ENCODE measurements around the gene ANKRD44. TPM values are rescaled to one million over a fixed set of nuclear protein-coding genes. Genes with fewer than 3 reads are reported as not detected.
A peak's percentile ranks its signal among the peaks of the same experiment; 100 is the strongest.

Gene ANKRD44
- total RNA-seq, 2 donors from 2014 or later = 131 to 154 TPM

DNA sequence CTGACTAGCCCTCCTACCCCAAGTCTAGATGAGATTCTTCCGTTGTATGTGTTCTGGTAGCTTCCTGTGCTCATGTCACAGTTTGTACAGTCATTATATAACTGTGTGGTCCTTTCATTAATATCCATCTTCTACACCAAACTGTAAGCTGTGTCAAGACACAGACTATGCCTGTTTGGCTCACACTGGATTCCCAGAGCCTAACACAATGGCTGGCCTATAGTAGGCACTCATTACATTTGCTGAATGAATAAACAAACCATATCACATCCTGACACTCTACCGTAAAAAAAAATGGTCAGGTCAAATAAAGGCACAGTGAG, 72.6 kb downstream of the ANKRD44 start:
- H3K4me3 Mint-ChIP-seq = peak overlapping the region; percentile 84
- H3K4me1 Mint-ChIP-seq = peaks cover 59% of the 10 kb centered on the region
- ATAC-seq (replicated peaks) = peak; percentile 68
- peak overlapping the region; percentile 83 for H3K27ac Mint-ChIP-seq
- H3K36me3 Mint-ChIP-seq (ENCODE audit: low read depth) = peaks cover 17% of the 10 kb centered on the region
- no peaks in the 10 kb centered on the region for H3K27me3 Mint-ChIP-seq
- no peaks in the 10 kb centered on the region for H3K9me3 Mint-ChIP-seq

DNA sequence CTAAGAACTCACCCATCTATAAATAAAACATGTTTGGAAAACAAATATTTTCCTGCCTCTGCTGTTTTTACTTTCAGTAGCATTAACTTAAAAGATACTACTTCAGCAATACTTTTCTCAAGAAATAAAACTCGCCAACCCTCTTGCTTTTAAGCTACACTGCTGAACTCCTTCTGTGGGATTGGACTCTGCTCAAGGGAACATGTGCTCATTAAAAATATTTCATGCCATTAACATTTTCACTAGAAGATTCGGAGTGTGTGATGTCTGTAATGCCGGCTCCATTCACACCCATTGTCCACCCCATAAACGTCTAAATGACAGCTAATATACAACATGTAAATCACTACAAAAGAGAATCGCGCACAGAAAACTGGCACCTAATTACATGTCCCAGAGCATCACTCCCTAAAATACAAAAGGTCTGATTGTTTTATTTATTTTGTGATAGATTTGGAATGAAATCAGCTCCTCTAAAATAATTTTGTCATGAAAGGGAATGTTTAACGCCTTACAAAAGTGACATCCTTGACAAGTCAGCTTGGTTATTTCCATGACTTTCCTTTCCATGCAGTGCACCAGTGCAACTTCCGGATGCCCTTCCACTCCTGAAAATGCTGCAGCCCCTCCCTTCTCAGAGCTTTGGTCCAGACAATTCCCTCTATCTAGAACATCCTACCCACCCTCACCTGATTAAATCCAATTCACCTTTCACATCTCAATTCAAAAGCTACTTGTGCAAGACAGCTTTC, 73.1 kb downstream of the ANKRD44 start:
- peak overlapping the region; percentile 84 for H3K4me3 Mint-ChIP-seq
- H3K4me1 Mint-ChIP-seq = peaks cover 60% of the 10 kb centered on the region
- peak; percentile 1 for ATAC-seq (replicated peaks)
- no peaks in the 10 kb centered on the region for H3K27me3 Mint-ChIP-seq
- H3K9me3 Mint-ChIP-seq = no peaks in the 10 kb centered on the region
- H3K27ac Mint-ChIP-seq = peak overlapping the region; percentile 83
- peaks cover 17% of the 10 kb centered on the region for H3K36me3 Mint-ChIP-seq (ENCODE audit: low read depth)

DNA sequence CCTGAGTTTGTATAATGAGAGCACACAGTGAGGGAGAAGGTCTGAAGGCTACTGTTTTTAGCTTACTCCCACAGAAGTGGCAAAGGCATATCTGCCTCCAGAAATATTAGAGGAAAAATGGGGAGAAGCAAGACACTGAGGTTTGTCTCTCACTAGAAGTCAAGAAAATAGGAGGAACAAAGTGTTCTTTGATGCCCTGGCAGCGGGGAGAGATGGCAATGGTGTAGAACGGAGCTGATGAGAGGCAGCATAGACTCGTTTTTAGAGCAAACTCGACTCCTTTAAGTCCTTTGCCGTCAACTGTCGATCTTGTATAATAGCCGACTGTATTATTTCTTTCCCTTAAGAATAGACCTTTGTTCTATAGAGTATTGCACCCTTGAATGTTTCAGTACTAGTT, 73.8 kb downstream of the ANKRD44 start:
- Mint-ChIP-seq H3K27me3 (no peaks in the 10 kb centered on the region), H3K27ac (peak overlapping the region; percentile 83), H3K36me3 (ENCODE audit: low read depth) (peaks cover 17% of the 10 kb centered on the region), H3K4me3 (peak overlapping the region; percentile 84), H3K4me1 (peaks cover 59% of the 10 kb centered on the region), H3K9me3 (no peaks in the 10 kb centered on the region)
- ATAC-seq (replicated peaks) = no peak

DNA sequence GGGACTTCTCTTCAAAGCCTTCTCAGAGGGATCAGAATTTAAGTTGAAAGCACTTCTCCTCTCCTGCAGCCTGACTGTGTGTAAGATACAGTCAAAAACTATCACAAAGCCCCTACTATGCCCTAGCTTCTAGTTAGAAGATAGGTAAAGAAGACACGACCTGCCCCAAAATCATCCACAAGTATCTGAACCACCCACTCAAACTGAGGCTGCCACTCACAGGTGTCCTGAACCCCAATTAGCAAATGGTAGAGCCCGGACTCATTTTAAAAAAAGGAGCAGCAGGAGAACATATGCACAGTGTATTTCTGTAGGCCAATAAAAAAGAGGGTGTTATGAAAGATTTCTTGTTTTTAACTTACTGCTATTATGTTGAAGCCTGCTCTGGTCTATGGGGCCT, 74.4 kb downstream of the ANKRD44 start:
- Mint-ChIP-seq H3K9me3 (no peaks in the 10 kb centered on the region), H3K4me3 (peak overlapping the region; percentile 84), H3K36me3 (ENCODE audit: low read depth) (peaks cover 17% of the 10 kb centered on the region), H3K27ac (peak overlapping the region; percentile 83), H3K4me1 (peaks cover 59% of the 10 kb centered on the region), H3K27me3 (no peaks in the 10 kb centered on the region)
- ATAC-seq (replicated peaks) = no peak

DNA sequence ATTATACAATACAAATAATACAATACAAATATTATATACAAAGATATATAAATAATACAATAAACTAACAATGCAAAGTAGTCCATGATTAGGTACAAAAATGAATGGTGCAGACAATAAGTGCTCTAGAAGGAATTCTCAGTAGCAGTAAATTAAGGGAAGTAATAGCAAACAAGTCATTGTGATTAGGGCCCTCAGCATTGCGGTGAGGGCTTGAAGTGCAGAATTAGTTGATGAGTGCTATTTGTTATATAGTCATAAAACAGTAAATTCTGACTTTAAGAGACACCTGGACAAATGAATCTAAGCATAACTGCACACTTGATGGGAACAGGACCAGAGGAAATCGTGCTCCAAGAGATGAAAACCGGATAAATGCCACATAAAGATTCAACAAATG, 74.9 kb downstream of the ANKRD44 start:
- Mint-ChIP-seq H3K4me3 (peak overlapping the region; percentile 84), H3K36me3 (ENCODE audit: low read depth) (peaks cover 19% of the 10 kb centered on the region), H3K9me3 (no peaks in the 10 kb centered on the region), H3K4me1 (peaks cover 56% of the 10 kb centered on the region), H3K27ac (peak overlapping the region; percentile 83), H3K27me3 (no peaks in the 10 kb centered on the region)
- ATAC-seq (replicated peaks) = no peak

DNA sequence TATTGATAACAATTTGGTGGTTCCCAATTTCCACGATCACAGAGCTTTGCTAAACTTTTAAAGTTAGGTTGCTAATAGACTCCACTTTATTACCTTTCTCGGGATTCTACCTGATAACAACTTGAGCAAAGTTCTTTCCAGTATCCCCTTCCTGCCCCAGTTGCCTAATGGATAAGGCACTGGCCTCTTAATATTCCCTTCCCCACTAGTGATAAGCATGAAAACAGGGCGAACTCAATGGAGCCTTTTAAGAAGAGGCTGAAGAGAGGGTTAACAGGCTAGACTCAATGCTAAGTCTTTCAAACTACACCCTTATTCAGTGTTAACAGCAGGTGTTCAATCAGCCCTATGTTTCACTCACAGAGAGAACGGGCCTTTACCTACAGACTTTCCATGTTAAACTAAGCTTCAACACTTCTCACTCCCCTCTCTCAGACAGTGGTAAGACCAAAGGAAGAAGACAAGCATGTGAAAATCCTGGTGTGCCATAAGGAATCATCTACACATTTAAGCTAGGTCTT, 75.8 kb downstream of the ANKRD44 start:
- Mint-ChIP-seq H3K36me3 (ENCODE audit: low read depth) (peaks cover 28% of the 10 kb centered on the region), H3K4me1 (peaks cover 62% of the 10 kb centered on the region), H3K4me3 (peak overlapping the region; percentile 46), H3K27me3 (no peaks in the 10 kb centered on the region), H3K27ac (peak overlapping the region; percentile 68), H3K9me3 (no peaks in the 10 kb centered on the region)
- ATAC-seq (replicated peaks) = no peak

DNA sequence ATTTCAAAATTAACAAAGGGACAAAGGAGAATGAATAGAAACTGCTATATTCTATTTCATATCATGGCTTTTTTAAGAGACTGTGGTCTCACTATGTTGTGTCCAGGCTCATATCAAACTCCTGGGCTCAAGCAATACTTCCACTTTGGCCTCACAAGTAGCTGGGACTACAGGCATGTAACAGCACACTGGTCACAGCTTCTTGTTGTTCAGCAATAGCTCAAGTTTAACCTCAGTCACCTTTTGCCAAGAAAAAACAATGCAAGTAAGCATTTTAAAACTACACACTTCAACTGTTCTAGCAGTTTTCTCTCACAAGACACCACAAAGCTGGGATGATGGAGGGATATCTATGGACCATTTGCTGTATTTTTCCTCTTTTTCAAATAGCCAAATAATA, 77.1 kb downstream of the ANKRD44 start:
- Mint-ChIP-seq H3K36me3 (ENCODE audit: low read depth) (peaks cover 23% of the 10 kb centered on the region), H3K27me3 (no peaks in the 10 kb centered on the region), H3K4me1 (peaks cover 59% of the 10 kb centered on the region), H3K9me3 (no peaks in the 10 kb centered on the region), H3K27ac (peak overlapping the region; percentile 26), H3K4me3 (peak overlapping the region; percentile 19)
- no peak for ATAC-seq (replicated peaks)

DNA sequence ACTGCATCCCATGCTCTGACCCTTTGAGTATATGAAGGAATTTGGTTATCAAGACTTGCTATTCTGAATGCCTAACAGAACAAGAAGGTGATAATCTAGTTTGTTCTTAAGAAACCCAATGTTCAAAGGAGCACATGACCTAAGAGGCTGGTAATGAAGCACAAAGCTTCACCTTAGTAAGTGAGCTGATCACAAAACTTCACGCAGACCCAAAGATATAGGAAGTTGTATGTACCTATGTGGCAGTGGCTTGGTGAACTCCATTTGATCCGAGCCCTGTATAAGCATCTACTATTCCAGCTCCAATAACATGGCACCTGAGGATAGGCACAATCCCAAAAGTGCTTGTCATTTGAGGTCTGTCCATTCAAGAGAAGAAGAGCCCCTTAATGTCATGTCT, 78.6 kb downstream of the ANKRD44 start:
- peak; percentile 32 for ATAC-seq (replicated peaks)
- Mint-ChIP-seq H3K27me3 (no peaks in the 10 kb centered on the region), H3K9me3 (no peaks in the 10 kb centered on the region), H3K27ac (no peak overlapping the region), H3K4me3 (peak overlapping the region; percentile 26), H3K4me1 (peaks cover 56% of the 10 kb centered on the region), H3K36me3 (ENCODE audit: low read depth) (peaks cover 22% of the 10 kb centered on the region)

DNA sequence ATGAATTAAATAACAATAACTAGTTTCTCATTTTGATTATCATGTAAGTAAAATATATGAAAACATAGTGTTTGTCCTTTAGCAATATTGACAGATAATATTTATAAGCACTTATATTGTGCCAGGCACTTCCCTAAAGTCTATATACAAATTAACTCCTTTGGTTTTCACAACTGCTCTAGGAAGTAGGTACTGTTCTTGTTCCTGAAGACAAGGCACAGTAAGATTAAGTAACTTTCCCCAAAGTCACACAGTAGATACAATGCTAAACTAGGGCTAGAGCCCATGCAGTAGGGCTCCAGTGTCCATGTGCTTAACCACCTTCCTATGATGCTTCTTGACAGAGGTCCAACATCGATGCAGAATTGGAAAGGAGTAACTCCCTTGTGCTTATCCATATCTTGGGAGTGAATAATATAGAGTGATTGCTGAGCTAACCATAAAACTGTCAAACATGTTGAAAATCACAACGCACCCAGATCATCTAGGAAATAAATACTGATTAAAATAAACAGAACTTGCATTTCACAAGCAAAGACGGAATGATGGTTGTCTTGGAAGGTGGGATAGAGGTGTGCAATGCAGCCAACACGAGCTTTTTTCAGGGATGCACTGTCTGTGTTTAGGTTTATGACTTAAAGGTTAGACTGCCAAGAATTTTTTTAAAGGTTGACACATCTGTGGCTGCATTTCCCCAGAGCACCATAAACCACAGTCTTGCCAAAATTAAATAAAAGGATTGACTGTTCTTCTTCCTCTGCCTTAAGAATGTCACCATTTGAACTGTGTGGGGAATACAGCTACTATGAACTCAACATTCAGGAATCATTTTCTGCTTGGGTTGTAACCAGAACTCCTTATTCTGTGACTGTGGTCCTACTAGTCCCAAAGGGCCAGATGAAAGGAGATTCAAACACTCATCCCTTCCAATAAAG, 80.8 kb downstream of the ANKRD44 start:
- Mint-ChIP-seq H3K27ac (peak overlapping the region; percentile 21), H3K4me1 (peaks cover 49% of the 10 kb centered on the region), H3K4me3 (peak overlapping the region; percentile 52), H3K27me3 (no peaks in the 10 kb centered on the region), H3K36me3 (ENCODE audit: low read depth) (peaks cover 22% of the 10 kb centered on the region), H3K9me3 (no peaks in the 10 kb centered on the region)
- peak; percentile 25 for ATAC-seq (replicated peaks)

DNA sequence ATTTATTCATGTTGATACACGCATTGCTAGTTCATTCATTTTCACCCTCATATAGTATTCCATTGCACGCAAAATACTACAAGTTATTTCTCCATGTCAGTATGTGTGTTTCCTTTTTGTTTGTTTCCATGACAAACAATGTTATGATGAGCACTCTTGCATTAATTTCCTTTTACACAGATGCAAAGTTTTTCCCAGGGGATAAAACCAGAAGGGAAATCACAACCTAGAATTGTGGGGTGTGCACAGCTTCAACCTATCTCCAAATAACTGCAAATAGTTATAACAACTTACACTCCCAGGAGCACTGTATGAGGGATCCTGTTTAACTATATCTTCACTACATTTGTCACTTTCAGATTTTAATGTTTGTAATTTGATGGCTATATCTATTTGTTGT, 87.1 kb downstream of the ANKRD44 start:
- peak overlapping the region; percentile 84 for H3K27ac Mint-ChIP-seq
- peaks cover 44% of the 10 kb centered on the region for H3K4me1 Mint-ChIP-seq
- H3K27me3 Mint-ChIP-seq = no peaks in the 10 kb centered on the region
- peaks cover 6% of the 10 kb centered on the region for H3K36me3 Mint-ChIP-seq (ENCODE audit: low read depth)
- peak overlapping the region; percentile 5 for H3K4me3 Mint-ChIP-seq
- ATAC-seq (replicated peaks) = no peak
- H3K9me3 Mint-ChIP-seq = no peaks in the 10 kb centered on the region

DNA sequence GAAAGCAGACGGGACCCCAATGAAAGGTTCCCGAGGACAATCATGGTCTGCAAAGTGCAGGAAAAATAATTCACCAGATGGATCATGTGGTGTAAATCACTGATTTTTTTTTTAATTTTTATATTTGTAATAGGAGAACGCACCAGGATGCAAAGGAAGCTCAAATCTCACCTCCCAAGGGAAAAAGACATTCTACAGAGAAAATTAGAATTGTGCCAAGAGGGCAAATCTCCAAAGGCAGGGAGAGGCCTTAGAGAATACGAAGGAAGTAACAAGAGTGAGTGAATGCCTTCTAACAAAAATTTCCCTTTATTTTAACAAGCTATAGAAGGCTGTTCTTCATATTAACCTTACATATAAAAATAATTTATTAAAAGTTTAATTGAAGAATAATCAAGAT, 90.9 kb downstream of the ANKRD44 start:
- H3K4me3 Mint-ChIP-seq = peak overlapping the region; percentile 35
- H3K36me3 Mint-ChIP-seq (ENCODE audit: low read depth) = peaks cover 25% of the 10 kb centered on the region
- no peak for ATAC-seq (replicated peaks)
- H3K4me1 Mint-ChIP-seq = peaks cover 44% of the 10 kb centered on the region
- no peak overlapping the region for H3K27ac Mint-ChIP-seq
- H3K9me3 Mint-ChIP-seq = no peaks in the 10 kb centered on the region
- H3K27me3 Mint-ChIP-seq = no peaks in the 10 kb centered on the region

DNA sequence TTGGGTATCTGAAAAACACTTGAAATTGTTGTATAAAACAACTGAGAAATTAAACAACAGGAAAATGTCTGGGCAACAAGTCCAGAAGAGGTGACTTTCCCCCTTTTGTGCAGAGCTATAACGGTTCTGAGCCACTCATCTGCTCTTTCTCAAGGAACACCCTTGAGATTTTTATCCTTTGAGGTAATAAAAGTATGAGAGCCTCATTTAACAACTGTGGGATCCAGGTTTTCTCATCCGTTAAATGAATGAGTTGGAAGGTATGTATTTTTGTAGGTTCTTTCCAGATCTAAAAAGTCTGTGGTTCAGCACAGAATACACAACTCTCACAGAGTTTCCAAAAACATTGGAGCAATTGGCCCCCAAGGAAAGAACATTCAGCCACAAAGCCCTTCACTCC, 93.0 kb downstream of the ANKRD44 start:
- H3K27ac Mint-ChIP-seq = peak overlapping the region; percentile 98
- H3K4me1 Mint-ChIP-seq = peaks cover 43% of the 10 kb centered on the region
- peak overlapping the region; percentile 76 for H3K4me3 Mint-ChIP-seq
- no peaks in the 10 kb centered on the region for H3K9me3 Mint-ChIP-seq
- ATAC-seq (replicated peaks) = peak; percentile 2
- H3K27me3 Mint-ChIP-seq = no peaks in the 10 kb centered on the region
- peaks cover 31% of the 10 kb centered on the region for H3K36me3 Mint-ChIP-seq (ENCODE audit: low read depth)

DNA sequence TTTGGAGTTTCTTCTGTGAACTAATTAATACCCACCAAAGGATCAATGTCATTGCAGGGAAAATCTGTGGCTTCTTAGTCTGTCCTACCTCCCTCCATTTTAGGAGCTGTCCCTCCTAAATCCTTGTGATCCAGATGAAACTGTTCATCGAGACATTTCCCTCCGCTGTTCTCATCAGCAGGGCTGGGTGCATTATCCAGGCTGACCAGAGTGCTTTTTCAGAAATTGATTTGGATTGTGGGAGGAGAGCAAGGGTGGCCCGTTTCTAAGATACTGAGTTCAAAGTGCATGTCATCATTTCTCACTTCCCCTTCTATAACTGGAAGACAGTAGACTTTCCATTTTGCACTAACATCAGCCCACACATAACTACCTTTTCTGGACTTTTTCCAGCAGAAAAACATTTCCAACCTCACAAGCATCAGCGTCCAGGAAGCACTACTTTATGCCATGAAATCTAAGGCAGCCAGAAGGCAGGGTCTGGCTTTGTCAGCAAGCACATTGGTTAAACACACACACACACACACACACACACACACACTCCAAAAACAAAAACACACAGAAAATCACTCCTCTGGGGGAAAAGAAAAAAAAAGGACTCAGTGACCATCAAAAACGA, 94.1 kb downstream of the ANKRD44 start:
- peak overlapping the region; percentile 98 for H3K27ac Mint-ChIP-seq
- peaks cover 47% of the 10 kb centered on the region for H3K4me1 Mint-ChIP-seq
- peaks cover 39% of the 10 kb centered on the region for H3K36me3 Mint-ChIP-seq (ENCODE audit: low read depth)
- peak overlapping the region; percentile 76 for H3K4me3 Mint-ChIP-seq
- ATAC-seq (replicated peaks) = peak; percentile 53
- H3K9me3 Mint-ChIP-seq = no peaks in the 10 kb centered on the region
- no peaks in the 10 kb centered on the region for H3K27me3 Mint-ChIP-seq

DNA sequence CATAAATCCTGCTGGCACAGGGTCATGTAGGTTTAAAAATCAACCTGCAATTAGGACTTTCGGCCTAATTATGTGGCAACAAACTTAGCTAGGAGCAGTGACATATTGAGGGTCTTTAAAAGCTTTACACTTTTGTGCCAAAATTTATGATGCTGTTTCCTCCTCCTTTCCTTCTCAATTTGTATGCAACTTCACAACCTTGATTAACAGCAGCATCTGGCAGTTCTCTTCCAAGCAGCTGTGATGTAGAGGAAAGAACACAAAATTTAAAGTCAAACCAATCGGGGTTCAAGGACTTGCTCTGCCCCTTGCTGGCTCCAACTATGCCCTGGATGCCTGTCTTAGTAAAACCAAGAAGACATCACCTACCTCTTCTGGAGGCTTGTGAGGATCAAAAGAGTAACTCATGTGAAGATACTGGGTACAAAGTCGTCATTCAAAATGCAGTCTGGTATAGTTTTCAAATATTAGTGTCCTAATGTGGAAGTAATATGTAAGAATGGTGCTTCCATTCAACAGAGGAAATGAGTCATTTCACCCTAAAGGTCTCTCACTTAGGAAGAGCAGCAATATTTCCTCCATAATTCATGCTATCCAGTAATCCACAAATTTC, 94.7 kb downstream of the ANKRD44 start:
- no peaks in the 10 kb centered on the region for H3K27me3 Mint-ChIP-seq
- peaks cover 54% of the 10 kb centered on the region for H3K4me1 Mint-ChIP-seq
- H3K9me3 Mint-ChIP-seq = no peaks in the 10 kb centered on the region
- H3K27ac Mint-ChIP-seq = peak overlapping the region; percentile 98
- H3K4me3 Mint-ChIP-seq = peak overlapping the region; percentile 76
- ATAC-seq (replicated peaks) = peak; percentile 36
- H3K36me3 Mint-ChIP-seq (ENCODE audit: low read depth) = peaks cover 39% of the 10 kb centered on the region

Data from activated T-helper 17 cell treated with anti-CD3 and anti-CD28 coated beads, Interleukin-2, amount 50 U/mL, for 72 hours (primary cell).